Retina (tissue), 1 donor: ENCODE data around the gene ERICH3.
"Not testable (repeated sequence)": the region's sequence is repeated elsewhere in the genome, so short reads cannot be mapped to it uniquely, and the experiment has no call there.

Experiments used
- DNase-seq: peaks from one replicate; pipeline ENCODE4 v3.0.0-alpha.2; 2016

The ERICH3 gene

GRCh38 chr1:74679811-74680210 is 6.2 kb upstream of the ERICH3 start:
- DNase-seq: no peak

- no peak for DNase-seq
Observed at GRCh38 chr1:74677926-74678325, 4.3 kb upstream of the ERICH3 start.

GRCh38 chr1:74674278-74675048 is 871 bp upstream of the ERICH3 start:
- DNase-seq: no peak

GRCh38 chr1:74670866-74671265 is 2.7 kb downstream of the ERICH3 start:
- not testable (repeated sequence) for DNase-seq

- no peak for DNase-seq
Observed at GRCh38 chr1:74654708-74655107, 18.9 kb downstream of the ERICH3 start.

GRCh38 chr1:74652711-74653139 is 20.9 kb downstream of the ERICH3 start:
- DNase-seq: no peak

- DNase-seq: no peak
Observed at GRCh38 chr1:74650561-74650960, 23.0 kb downstream of the ERICH3 start.

- DNase-seq: no peak
Observed at GRCh38 chr1:74641876-74642275, 31.7 kb downstream of the ERICH3 start.

- no peak for DNase-seq
Observed at GRCh38 chr1:74641161-74641560, 32.4 kb downstream of the ERICH3 start.

GRCh38 chr1:74637296-74637695 is 36.3 kb downstream of the ERICH3 start:
- no peak for DNase-seq

- peak; percentile 29 for DNase-seq
Observed at GRCh38 chr1:74629283-74629682, 44.3 kb downstream of the ERICH3 start.

- DNase-seq: no peak
Observed at GRCh38 chr1:74623716-74624115, 49.9 kb downstream of the ERICH3 start.

GRCh38 chr1:74620242-74620641 is 53.4 kb downstream of the ERICH3 start:
- DNase-seq: no peak

- DNase-seq: no peak
Observed at GRCh38 chr1:74618974-74619373, 54.6 kb downstream of the ERICH3 start.

- DNase-seq: no peak
Observed at GRCh38 chr1:74613894-74614293, 59.7 kb downstream of the ERICH3 start.

GRCh38 chr1:74611887-74612286 is 61.7 kb downstream of the ERICH3 start:
- DNase-seq: no peak

GRCh38 chr1:74610961-74611360 is 62.6 kb downstream of the ERICH3 start:
- DNase-seq: no peak

GRCh38 chr1:74609810-74610371 is 63.7 kb downstream of the ERICH3 start:
- no peak for DNase-seq

GRCh38 chr1:74596717-74597116 is 76.9 kb downstream of the ERICH3 start:
- peak; percentile 26 for DNase-seq

- no peak for DNase-seq
Observed at GRCh38 chr1:74593887-74594866, 79.4 kb downstream of the ERICH3 start.

- DNase-seq: no peak
Observed at GRCh38 chr1:74592580-74593355, 80.8 kb downstream of the ERICH3 start.

GRCh38 chr1:74591949-74592348 is 81.6 kb downstream of the ERICH3 start:
- no peak for DNase-seq

GRCh38 chr1:74590288-74590687 is 83.3 kb downstream of the ERICH3 start:
- no peak for DNase-seq
